Sigmoid colon (tissue), 7 donors: ENCODE results near the gene SLC22A13. TPM values are rescaled to one million over a fixed set of nuclear protein-coding genes. Genes with fewer than 3 reads are reported as not detected.
"Not testable (repeated sequence)": the region's sequence is repeated elsewhere in the genome, so short reads cannot be mapped to it uniquely, and the experiment has no call there.

Source experiments
- DNase-seq: peaks from one replicate; pipeline ENCODE4 v3.0.0-alpha.2; 2019
- H3K27ac ChIP-seq, 4 donors: fragments of 200-600 bp; sonication (generic); one replicate each; pipeline ENCODE4 v1.5.1; 2016 to 2019; ENCODE audit warnings: mild to moderate bottlenecking in 1 of 4
- H3K27me3 ChIP-seq, 3 donors: fragments of 200-600 bp; sonication (generic); one replicate each; pipeline ENCODE4 v1.5.1; 2019; ENCODE audit warnings: mild to moderate bottlenecking in 1 of 3
- H3K36me3 ChIP-seq, 4 donors: fragments of 200-600 bp; sonication (generic); one replicate each; pipeline ENCODE4 v1.5.1; 2016 to 2019
- H3K4me1 ChIP-seq, 4 donors: fragments of 200-600 bp; sonication (generic); one replicate each; pipeline ENCODE4 v1.5.1; 2017 to 2019
- H3K4me3 ChIP-seq, 4 donors: fragments of 200-600 bp; sonication (generic); one replicate each; pipeline ENCODE4 v1.5.1; 2017 to 2019; ENCODE audit warnings: mild to moderate bottlenecking in 2 of 4, moderate library complexity in 1 of 4
- H3K9me3 ChIP-seq, 4 donors: fragments of 200-600 bp in 3 of 4; sonication (generic) in 3 of 4; one replicate each; pipeline versions ENCODE4 v1.5.1 to v1.6.1; 2013 to 2019
- EP300 ChIP-seq, 4 donors: sonication (generic); formaldehyde crosslinking; IDR thresholded peaks; one replicate each; pipeline ENCODE4 v1.6.1; 2017; ENCODE audit warnings: antibody characterized with exemption in 4 of 4
- POLR2A ChIP-seq, 2 donors: fragments of 450-650 bp; IDR thresholded peaks; one replicate each; pipeline ENCODE4 v1.6.1; 2016; ENCODE audit warnings: antibody characterized with exemption in 2 of 2, mild to moderate bottlenecking in 2 of 2, moderate library complexity in 2 of 2
- POLR2AphosphoS5 ChIP-seq, 4 donors: sonication (generic); formaldehyde crosslinking; IDR thresholded peaks; one replicate each; pipeline ENCODE4 v1.6.1; 2017; ENCODE audit warnings: antibody characterized with exemption in 4 of 4
- WGBS, 2 donors: extraction: QIAGEN DNeasy Blood & Tissue Kit; methylation state at CpG; one replicate each; pipeline ENCODE4 v1.1.7; 2013; 5-methylcytosine and 5-hydroxymethylcytosine counted together
- intact Hi-C: fragments of 100-400 bp; cut with DNase I; formaldehyde crosslinking; loops from one replicate; pipeline ENCODE4 v1.15.1; 2023
- polyA plus RNA-seq, 3 donors: library from polyadenylated mRNA; stranded (reverse); fragments of 200-250 nt; gene quantifications; one replicate each; pipeline ENCODE4 v1.2.3, GENCODE V29; 2013
- total RNA-seq, 4 donors: library from RNA; depleted of rRNA; stranded (reverse); fragments of >200 nt; gene quantifications; one replicate each; pipeline ENCODE4 v1.1.0, GENCODE V29; 2016
- TF ChIP-seq, protein P1 (sequence below), 4 experiments: fragments of 450-650 bp in 3 of 4; fragments of 200-600 bp in 1 of 4; IDR thresholded peaks; one replicate each; pipeline ENCODE4 v1.5.1; 2016 to 2019; ENCODE audit warnings: antibody characterized with exemption in 4 of 4, mild to moderate bottlenecking in 3 of 4, moderate library complexity in 2 of 4
- donor health status: healthy with polysubstance abuse.
- donor health status: Bipolar disorder and iron deficiency.
- donor health status: healthy.

The SLC22A13 gene
- total and polyA plus RNA-seq, 7 donors: 0.17 to 2.1 TPM; not detected in 5

DNA sequence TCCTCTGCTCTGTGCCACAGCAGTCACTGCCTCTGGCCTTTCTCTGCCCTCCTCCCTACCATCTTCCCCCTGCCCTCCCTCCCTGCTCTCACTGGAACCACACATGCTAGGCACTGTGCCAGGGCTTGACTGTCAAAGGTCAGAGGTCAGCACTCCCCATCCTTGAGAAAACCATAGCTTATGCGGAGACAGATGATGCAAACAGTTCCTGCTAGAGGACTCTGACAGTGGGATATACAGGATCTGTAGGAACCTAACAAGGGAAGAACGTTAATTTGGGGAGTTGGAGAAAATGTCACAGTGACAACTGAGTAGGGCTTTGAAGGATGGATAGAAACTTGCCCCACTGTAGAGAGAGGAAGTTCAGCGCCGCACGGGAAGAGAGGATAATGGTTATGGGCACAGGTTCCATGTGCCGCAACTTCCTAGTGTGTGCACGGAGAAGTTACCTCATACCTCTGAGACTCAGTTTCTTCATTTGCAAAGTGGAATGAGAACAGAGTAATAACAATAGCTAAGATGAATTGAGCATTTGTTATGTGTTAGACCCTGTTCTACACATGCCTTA lies 51.7 kb downstream of the SLC22A13 start:
- no peaks in the 10 kb centered on the region for H3K4me1 ChIP-seq
- 80 to 84% methylated on average over 7 of the region's 7 CpGs for WGBS, 2 donors
- DNase-seq: no peak
- H3K27ac ChIP-seq: no peak overlapping the region
- H3K36me3 ChIP-seq: no peaks in the 10 kb centered on the region
- TF ChIP-seq POLR2AphosphoS5 (IDR thresholded peaks at IDR 0.05) (no peak), POLR2A (IDR thresholded peaks at IDR 0.05) (no peak), EP300 (IDR thresholded peaks at IDR 0.05) (no peak)
- TF ChIP-seq, protein P1, sequence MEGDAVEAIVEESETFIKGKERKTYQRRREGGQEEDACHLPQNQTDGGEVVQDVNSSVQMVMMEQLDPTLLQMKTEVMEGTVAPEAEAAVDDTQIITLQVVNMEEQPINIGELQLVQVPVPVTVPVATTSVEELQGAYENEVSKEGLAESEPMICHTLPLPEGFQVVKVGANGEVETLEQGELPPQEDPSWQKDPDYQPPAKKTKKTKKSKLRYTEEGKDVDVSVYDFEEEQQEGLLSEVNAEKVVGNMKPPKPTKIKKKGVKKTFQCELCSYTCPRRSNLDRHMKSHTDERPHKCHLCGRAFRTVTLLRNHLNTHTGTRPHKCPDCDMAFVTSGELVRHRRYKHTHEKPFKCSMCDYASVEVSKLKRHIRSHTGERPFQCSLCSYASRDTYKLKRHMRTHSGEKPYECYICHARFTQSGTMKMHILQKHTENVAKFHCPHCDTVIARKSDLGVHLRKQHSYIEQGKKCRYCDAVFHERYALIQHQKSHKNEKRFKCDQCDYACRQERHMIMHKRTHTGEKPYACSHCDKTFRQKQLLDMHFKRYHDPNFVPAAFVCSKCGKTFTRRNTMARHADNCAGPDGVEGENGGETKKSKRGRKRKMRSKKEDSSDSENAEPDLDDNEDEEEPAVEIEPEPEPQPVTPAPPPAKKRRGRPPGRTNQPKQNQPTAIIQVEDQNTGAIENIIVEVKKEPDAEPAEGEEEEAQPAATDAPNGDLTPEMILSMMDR (IDR thresholded peaks at IDR 0.05): no peak
- intact Hi-C loops: no loop called here
- no peaks in the 10 kb centered on the region for H3K27me3 ChIP-seq
- H3K9me3 ChIP-seq: no peaks in the 10 kb centered on the region
- no peak overlapping the region for H3K4me3 ChIP-seq

DNA sequence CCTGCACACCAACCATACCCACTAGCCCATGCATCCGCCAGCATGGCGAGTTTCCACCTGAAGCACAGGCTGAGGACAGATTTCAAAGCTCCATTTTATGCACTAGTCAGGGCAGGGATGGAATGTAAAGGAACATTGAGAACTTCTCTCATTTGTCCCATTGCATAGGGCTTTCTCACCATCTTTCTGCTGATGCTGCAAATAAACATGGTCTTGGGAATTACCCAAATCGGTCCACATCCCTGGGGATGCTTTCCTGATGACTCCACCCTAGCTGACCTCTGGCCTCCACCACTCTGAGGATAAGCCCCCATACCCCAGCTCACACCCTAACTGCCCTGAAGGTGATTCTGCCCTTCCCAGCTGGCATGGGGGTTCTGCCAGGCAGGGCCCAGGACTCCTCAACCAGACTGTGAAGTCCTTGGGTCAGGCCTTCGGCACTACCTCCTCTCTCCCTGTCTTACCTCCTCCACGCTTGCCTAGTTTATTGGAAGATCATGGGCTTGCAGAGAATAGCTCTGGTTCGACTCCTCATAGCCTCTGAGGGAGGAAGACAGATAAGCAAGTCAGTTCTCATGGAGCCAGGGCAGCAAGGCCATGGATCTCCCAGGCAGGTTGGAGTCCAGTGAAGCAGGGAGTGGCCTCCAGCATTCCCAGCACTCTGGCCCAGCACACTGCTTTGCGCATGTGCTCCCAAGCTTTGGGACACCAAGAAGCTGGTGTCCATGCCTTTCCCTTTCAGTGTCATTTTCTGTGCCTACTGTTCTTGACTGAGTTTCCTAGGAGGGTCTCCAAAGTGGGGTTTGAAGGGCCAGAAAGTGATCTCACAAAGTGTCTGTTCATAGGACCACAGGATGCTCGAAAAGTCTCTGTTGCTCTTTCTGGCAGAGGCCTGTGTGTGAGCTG lies 53.4 kb downstream of the SLC22A13 start:
- 92 to 94% methylated on average over 8 of the region's 8 CpGs for WGBS, 2 donors
- DNase-seq: no peak

DNA sequence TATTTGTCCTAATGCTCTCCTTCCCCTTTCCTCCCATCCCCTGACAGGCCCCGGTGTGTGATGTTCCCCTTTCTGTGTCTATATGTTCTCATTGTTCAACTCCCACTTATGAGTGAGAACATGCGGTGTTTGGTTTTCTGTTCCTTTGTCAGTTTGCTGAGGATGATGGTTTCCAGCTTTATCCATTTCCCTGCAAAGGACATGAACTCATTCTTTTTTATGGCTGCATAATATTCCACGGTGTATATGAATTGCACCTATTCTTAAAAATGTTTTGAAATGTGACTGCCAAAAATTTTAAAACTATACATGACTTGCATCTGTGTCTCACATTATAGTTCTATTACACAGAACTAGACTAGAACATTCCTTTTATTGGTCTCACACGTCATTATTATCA lies 55.0 kb downstream of the SLC22A13 start:
- H3K4me1 ChIP-seq, DNase-seq, intact Hi-C loops: not testable (repeated sequence)

More for the DNA sequence above, 53.4 kb downstream of the SLC22A13 start:
- TF ChIP-seq EP300 (IDR thresholded peaks at IDR 0.05) (no peak), POLR2AphosphoS5 (IDR thresholded peaks at IDR 0.05) (no peak), POLR2A (IDR thresholded peaks at IDR 0.05) (no peak)
- TF ChIP-seq, protein P1 (IDR thresholded peaks at IDR 0.05): no peak
- Histone ChIP-seq H3K4me3 (no peak overlapping the region), H3K9me3 (no peaks in the 10 kb centered on the region), H3K36me3 (no peaks in the 10 kb centered on the region), H3K27me3 (no peaks in the 10 kb centered on the region), H3K4me1 (no peaks in the 10 kb centered on the region), H3K27ac (no peak overlapping the region)
- intact Hi-C loops: no loop called here

DNA sequence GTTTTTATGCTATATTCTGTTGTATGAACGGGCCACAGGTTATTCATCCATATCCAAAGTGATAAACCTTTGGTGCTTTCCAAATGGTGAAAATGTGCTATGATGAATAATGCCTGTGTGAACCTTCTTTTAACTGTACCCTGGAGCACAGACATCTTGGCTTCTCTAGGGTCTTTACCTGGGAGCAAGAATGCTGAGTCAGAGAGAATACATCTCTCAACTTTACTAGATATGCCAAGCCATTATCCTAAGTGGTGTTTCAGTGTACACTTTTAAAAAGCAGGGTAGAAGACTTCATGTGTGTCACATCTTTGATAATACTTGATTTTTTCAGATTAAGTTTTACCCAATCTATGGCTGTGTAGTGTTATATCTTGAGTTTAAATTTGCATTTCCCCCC lies 57.4 kb downstream of the SLC22A13 start:
- Histone ChIP-seq H3K27ac (no peak overlapping the region), H3K27me3 (no peaks in the 10 kb centered on the region), H3K36me3 (no peaks in the 10 kb centered on the region), H3K9me3 (peaks cover 0 to 2% (median 0%) of the 10 kb centered on the region in 4 donors), H3K4me3 (no peak overlapping the region), H3K4me1 (no peaks in the 10 kb centered on the region)
- WGBS, 2 donors: 93 to 95% methylated on average over 1 of the region's 1 CpG
- no peak for DNase-seq
- intact Hi-C loops: no loop called here
- no peak for TF ChIP-seq POLR2A (IDR thresholded peaks at IDR 0.05)
- TF ChIP-seq, protein P1 (IDR thresholded peaks at IDR 0.05): no peak
- no peak for TF ChIP-seq POLR2AphosphoS5 (IDR thresholded peaks at IDR 0.05)
- TF ChIP-seq EP300 (IDR thresholded peaks at IDR 0.05): no peak

More for the DNA sequence above, 55.0 kb downstream of the SLC22A13 start:
- H3K27me3 ChIP-seq, H3K9me3 ChIP-seq, H3K4me3 ChIP-seq, H3K36me3 ChIP-seq, H3K27ac ChIP-seq: not testable (repeated sequence)
- WGBS, 2 donors: 93 to 94% methylated on average over 4 of the region's 4 CpGs

DNA sequence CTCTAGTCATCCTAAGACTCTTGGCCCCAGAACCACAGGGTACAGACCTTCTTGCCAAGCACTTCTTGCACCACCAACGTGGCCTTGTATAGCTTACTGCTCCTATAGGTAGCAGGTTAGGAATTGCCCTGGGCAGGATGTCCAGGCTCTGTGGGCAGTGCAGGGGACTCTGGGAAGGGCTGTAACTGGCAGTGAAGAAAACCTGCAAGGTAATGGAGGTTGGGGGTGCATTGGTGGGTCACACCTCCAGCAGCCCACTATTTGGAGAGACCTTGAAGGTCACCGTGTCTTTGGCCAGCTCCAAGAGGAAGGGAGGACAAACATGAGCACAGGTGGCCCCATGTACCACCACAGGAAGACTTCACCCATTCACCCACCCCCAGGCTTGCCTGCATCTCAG lies 59.6 kb downstream of the SLC22A13 start:
- intact Hi-C loops: no loop called here
- Histone ChIP-seq H3K27ac (no peak overlapping the region), H3K4me3 (no peak overlapping the region), H3K27me3 (no peaks in the 10 kb centered on the region), H3K4me1 (no peaks in the 10 kb centered on the region), H3K9me3 (peaks cover 0 to 2% (median 0%) of the 10 kb centered on the region in 4 donors), H3K36me3 (no peaks in the 10 kb centered on the region)
- TF ChIP-seq, protein P1 (IDR thresholded peaks at IDR 0.05): no peak
- no peak for TF ChIP-seq POLR2A (IDR thresholded peaks at IDR 0.05)
- TF ChIP-seq POLR2AphosphoS5 (IDR thresholded peaks at IDR 0.05): no peak
- TF ChIP-seq EP300 (IDR thresholded peaks at IDR 0.05): no peak
- no peak for DNase-seq
- 82 to 86% methylated on average over 2 of the region's 2 CpGs for WGBS, 2 donors
